Raji (cell line): ENCODE results near the gene OR8K3.

Experiments used
- POLR2A ChIP-seq: IDR thresholded peaks from 2 replicates; pipeline ENCODE4 v1.6.1; 2011; ENCODE audit warnings: low read depth, low read length, control low read depth; ENCODE audit not compliant: insufficient read depth

The OR8K3 gene

DNA sequence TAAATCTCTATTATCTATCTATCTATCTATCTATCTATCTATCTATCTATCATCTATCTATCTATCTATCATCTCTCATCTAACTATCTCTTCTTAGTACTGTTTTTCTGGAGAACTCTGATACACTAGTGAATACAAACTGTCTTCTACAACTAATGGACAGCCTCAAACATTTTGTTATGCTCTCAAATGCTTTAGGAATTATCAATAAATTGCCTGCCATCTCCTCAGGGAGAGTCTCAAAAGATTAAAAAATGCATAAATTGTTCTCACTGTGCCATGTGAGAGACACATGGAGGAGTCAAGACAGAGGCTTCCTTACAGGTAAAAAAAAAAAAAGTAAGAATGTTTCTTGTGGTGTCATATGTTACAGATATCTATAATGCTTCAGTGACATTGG lies at the start of gene OR8K3:
TSS of gene OR8K3 (plus strand) at position 301 of the 400 bp plus-strand sequence. CDS start 3,163 bp downstream, outside the sequence.
- TF ChIP-seq POLR2A = no peak

GRCh38 chr11:56271092-56271491 lies 43.9 kb upstream of the OR8K3 start:
- no peak for TF ChIP-seq POLR2A

- no peak for TF ChIP-seq POLR2A
Observed at GRCh38 chr11:56273854-56274253, 41.1 kb upstream of the OR8K3 start, which contains the start of gene OR5T1. OR5T1 (plus strand) TSS chr11:56274154; CDS start chr11:56275639, 1,485 bp downstream.

DNA sequence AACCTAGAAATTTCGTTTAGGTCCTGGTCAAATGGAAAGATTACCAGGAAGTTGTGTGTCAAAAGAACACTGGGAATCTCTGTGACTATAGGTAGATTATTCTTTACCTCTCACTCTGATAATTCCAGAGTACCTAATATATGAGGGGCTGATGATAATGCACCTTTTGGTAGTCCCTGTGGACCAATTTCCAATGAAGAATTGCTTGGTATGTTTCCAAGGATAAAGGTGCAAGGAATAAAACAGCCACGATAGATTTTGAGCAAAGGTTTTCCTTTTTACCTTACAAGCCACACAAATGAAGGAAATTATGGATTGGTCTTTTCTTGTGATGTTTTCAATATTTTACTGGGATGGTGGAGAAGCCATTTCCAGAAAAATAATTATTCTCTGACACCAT lies 22.8 kb upstream of the OR8K3 start, which contains the start of gene OR8H1:
TSS of gene OR8H1 (minus strand) at position 101 of the 400 bp plus-strand sequence. CDS start 1,192 bp downstream, outside the sequence.
- no peak for TF ChIP-seq POLR2A

GRCh38 chr11:56296898-56297297 lies 18.0 kb upstream of the OR8K3 start:
- TF ChIP-seq POLR2A = no peak

GRCh38 chr11:56307836-56308235 lies 7.1 kb upstream of the OR8K3 start:
- TF ChIP-seq POLR2A = no peak

DNA sequence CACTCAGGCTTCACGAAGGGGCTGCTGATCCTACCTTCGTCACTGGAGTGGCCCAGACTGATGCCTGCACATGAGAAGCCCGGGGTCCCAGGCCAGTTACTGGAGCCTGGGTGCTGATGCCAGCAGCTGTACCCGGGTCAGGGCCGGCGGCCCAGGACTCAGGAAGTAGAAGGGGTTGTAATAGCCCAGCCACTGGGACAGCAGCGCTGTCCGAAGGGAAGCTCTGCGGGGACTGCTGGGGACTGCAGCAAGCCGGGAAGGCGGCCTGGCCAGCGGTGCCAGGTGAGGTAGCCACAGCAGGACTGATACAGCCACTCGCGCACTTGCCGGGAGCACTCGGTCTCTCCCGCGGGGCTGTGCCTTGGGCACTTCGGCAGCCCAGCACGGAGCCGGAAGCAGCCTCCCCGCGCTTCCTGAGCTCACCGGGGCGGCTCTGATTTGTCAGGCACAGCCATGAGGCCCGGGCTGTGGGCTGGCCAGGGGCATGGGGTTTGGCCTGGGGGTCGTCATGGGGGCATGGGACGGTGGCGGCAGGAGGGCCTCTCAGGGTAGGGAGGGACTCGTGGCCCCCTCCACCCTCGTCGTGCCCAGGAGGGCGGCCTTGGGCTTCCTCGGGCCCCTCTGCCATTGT lies 17.0 kb downstream of the OR8K3 start:
- no peak for TF ChIP-seq POLR2A

DNA sequence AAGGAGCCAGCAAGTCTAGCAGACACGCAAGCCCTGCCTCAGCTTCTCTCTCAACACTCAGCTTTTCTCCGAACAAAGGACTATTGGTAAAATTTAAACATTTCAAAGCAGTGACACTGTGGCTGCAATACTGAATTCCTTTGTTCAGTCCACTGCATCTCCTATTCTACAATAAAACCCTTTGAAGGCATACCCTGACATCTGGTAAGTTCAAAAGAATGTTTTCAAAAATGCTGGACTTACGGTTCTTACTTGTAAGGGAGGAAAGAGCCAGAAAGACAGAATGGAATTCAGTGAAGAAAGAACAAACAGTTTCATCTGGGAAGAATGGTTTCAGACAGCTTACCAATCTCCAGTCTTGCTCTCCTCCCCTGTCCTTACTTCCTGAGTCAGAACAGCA lies 18.2 kb downstream of the OR8K3 start:
- TF ChIP-seq POLR2A = no peak

DNA sequence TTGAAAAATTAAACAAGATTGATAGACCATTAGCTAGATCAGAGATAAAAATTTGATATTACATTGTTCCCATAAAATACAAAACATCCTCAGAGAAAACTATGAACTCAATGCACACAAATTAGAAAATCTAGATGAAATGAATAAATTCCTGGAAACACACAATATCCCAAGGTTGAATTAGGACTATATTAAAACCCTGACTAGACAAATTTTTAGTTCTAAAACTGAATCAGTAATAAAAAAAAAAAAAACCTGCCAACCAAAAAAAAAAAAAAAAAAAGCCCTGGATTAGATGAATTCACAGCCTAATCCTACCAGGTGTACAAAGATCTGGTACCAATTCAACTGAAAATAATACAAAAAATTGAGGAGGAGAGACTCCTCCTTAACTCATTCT lies 25.3 kb downstream of the OR8K3 start:
- no peak for TF ChIP-seq POLR2A

- no peak for TF ChIP-seq POLR2A
Observed at GRCh38 chr11:56345739-56346138, 30.8 kb downstream of the OR8K3 start, which contains the start of gene OR8K1. OR8K1 (plus strand) TSS chr11:56346039; CDS start chr11:56346039, 0 bp downstream.

- TF ChIP-seq POLR2A = no peak
Observed at GRCh38 chr11:56353991-56354390, 39.0 kb downstream of the OR8K3 start, which contains the start of gene OR8J1. OR8J1 (plus strand) TSS chr11:56354291; CDS start chr11:56360247, 5,956 bp downstream.
